ENCODE measurements around the gene TK2. TPM values are rescaled to one million over a fixed set of nuclear protein-coding genes. Genes with fewer than 3 reads are reported as not detected.

The TK2 gene
- total RNA-seq, 1 experiment from 2014 or later = 10.3 TPM

GRCh38 chr16:66551788-66552285 is 1.9 kb upstream of the TK2 start:
- no peak for DNase-seq (ENCODE audit: low spot score)
- in situ Hi-C loops (cut with HindIII; ENCODE audit: low sequenced_read_pairs) = no loop called here

GRCh38 chr16:66551348-66551759 is 1.4 kb upstream of the TK2 start:
- peak; percentile 24 for DNase-seq (ENCODE audit: low spot score)
- in situ Hi-C loops (cut with HindIII; ENCODE audit: low sequenced_read_pairs) = no loop called here

GRCh38 chr16:66548868-66549267 is 1.1 kb downstream of the TK2 start:
- in situ Hi-C loops (cut with HindIII; ENCODE audit: low sequenced_read_pairs) = no loop called here
- no peak for DNase-seq (ENCODE audit: low spot score)

GRCh38 chr16:66548068-66548467 is 1.9 kb downstream of the TK2 start:
- in situ Hi-C loops (cut with HindIII; ENCODE audit: low sequenced_read_pairs) = no loop called here
- DNase-seq (ENCODE audit: low spot score) = no peak

GRCh38 chr16:66547101-66547989 is 2.6 kb downstream of the TK2 start:
- in situ Hi-C loops (cut with HindIII; ENCODE audit: low sequenced_read_pairs) = no loop called here
- no peak for DNase-seq (ENCODE audit: low spot score)

- in situ Hi-C loops (cut with HindIII; ENCODE audit: low sequenced_read_pairs) = no loop called here
Observed at GRCh38 chr16:66544016-66544757, 5.7 kb downstream of the TK2 start.

GRCh38 chr16:66543541-66543940 is 6.4 kb downstream of the TK2 start:
- in situ Hi-C loops (cut with HindIII; ENCODE audit: low sequenced_read_pairs) = no loop called here
- DNase-seq (ENCODE audit: low spot score) = no peak

More at GRCh38 chr16:66544016-66544757, 5.7 kb downstream of the TK2 start:
- peak; percentile 26 for DNase-seq (ENCODE audit: low spot score)

GRCh38 chr16:66542396-66542795 is 7.5 kb downstream of the TK2 start:
- in situ Hi-C loops (cut with HindIII; ENCODE audit: low sequenced_read_pairs) = no loop called here
- no peak for DNase-seq (ENCODE audit: low spot score)

- in situ Hi-C loops (cut with HindIII; ENCODE audit: low sequenced_read_pairs) = no loop called here
- DNase-seq (ENCODE audit: low spot score) = no peak
Observed at GRCh38 chr16:66541388-66542355, 8.2 kb downstream of the TK2 start.

- DNase-seq (ENCODE audit: low spot score) = peak; percentile 81
- in situ Hi-C loops (cut with HindIII; ENCODE audit: low sequenced_read_pairs) = no loop called here
Observed at GRCh38 chr16:66539623-66540469, 10.1 kb downstream of the TK2 start.

GRCh38 chr16:66538910-66539309 is 11.0 kb downstream of the TK2 start:
- in situ Hi-C loops (cut with HindIII; ENCODE audit: low sequenced_read_pairs) = no loop called here
- no peak for DNase-seq (ENCODE audit: low spot score)

GRCh38 chr16:66537236-66537635 is 12.7 kb downstream of the TK2 start:
- no peak for DNase-seq (ENCODE audit: low spot score)
- in situ Hi-C loops (cut with HindIII; ENCODE audit: low sequenced_read_pairs) = no loop called here

GRCh38 chr16:66536525-66536924 is 13.4 kb downstream of the TK2 start:
- DNase-seq (ENCODE audit: low spot score) = no peak

GRCh38 chr16:66534376-66534799 is 15.5 kb downstream of the TK2 start:
- in situ Hi-C loops (cut with HindIII; ENCODE audit: low sequenced_read_pairs) = no loop called here
- no peak for DNase-seq (ENCODE audit: low spot score)

More at GRCh38 chr16:66536525-66536924, 13.4 kb downstream of the TK2 start:
- in situ Hi-C loops (cut with HindIII; ENCODE audit: low sequenced_read_pairs) = no loop called here

GRCh38 chr16:66529475-66529874 is 20.4 kb downstream of the TK2 start:
- no peak for DNase-seq (ENCODE audit: low spot score)
- in situ Hi-C loops (cut with HindIII; ENCODE audit: low sequenced_read_pairs) = no loop called here

GRCh38 chr16:66528294-66528693 is 21.6 kb downstream of the TK2 start:
- in situ Hi-C loops (cut with HindIII; ENCODE audit: low sequenced_read_pairs) = no loop called here
- no peak for DNase-seq (ENCODE audit: low spot score)

- no peak for DNase-seq (ENCODE audit: low spot score)
- in situ Hi-C loops (cut with HindIII; ENCODE audit: low sequenced_read_pairs) = no loop called here
Observed at GRCh38 chr16:66525396-66526180, 24.3 kb downstream of the TK2 start.

Measured in G401 (cell line).